Vagina (tissue), 2 donors: ENCODE results near the gene NRG3.

Experiments used
- CTCF ChIP-seq, 3 experiments: fragments of 450-650 bp in 2 of 3; fragments of 200-600 bp in 1 of 3; sonication (generic) in 1 of 3; IDR thresholded peaks; one replicate each; pipeline ENCODE4 v1.5.1; 2017 to 2019; ENCODE audit warnings: antibody characterized with exemption in 3 of 3, mild to moderate bottlenecking in 2 of 3, moderate library complexity in 2 of 3
- POLR2A ChIP-seq, 2 donors: fragments of 450-650 bp; IDR thresholded peaks; one replicate each; pipeline ENCODE4 v1.6.1; 2017; ENCODE audit warnings: antibody characterized with exemption in 2 of 2, mild to moderate bottlenecking in 2 of 2, moderate library complexity in 2 of 2
- POLR2AphosphoS5 ChIP-seq, 2 donors: sonication (generic); formaldehyde crosslinking; IDR thresholded peaks; one replicate each; pipeline ENCODE4 v1.9.0; 2017; ENCODE audit warnings: antibody characterized with exemption in 2 of 2, mild to moderate bottlenecking in 2 of 2, low read depth in 1 of 2; ENCODE audit not compliant: insufficient read depth in 1 of 2

DNA sequence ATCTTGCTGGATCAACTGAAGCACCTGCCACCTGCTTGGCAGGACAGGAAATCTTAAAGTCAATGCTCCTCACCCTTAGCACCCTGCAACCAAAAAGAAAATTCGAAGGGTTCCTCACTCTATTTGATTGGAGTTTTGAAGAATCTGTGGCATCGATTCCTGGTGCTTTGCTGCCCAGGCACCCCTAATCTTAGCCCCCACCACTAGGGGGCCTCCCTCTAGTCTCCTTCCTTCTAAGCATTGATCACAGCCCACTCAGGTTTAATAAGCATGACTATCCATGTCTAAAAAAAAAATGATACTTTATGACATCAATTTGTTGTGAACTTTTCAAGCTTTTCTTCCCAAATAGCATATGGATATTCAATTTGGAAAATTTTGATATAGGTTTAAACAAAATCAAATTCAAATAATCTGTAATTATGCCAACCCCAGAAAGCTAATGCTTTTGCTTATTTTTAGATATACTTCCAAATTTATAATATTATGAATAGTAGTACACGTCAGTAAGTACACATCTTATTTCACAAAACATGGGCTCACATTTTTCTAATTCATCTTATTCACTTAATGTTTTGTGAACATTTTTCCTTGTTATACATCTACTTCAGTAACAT, 45.3 kb downstream of the NRG3 start:
- TF ChIP-seq CTCF (IDR thresholded peaks at IDR 0.05) (no peak), POLR2AphosphoS5 (IDR thresholded peaks at IDR 0.05; ENCODE audit: insufficient read depth in 1 of 2, low read depth in 1 of 2) (no peak), POLR2A (IDR thresholded peaks at IDR 0.05) (no peak)
